Upper lobe of left lung (tissue), 4 donors: Measurements from ENCODE around the gene PPM1G.

ENCODE experiments used
- CTCF ChIP-seq, 6 experiments: fragments of 450-650 bp in 4 of 6; fragments of 200-600 bp in 2 of 6; sonication (generic) in 2 of 6; IDR thresholded peaks; one replicate each; pipeline ENCODE4 v1.5.1; 2016 to 2019; ENCODE audit warnings: antibody characterized with exemption in 6 of 6
- POLR2A ChIP-seq, 4 donors: fragments of 450-650 bp; IDR thresholded peaks; one replicate each; pipeline ENCODE4 v1.5.1; 2016 to 2017; ENCODE audit warnings: antibody characterized with exemption in 4 of 4, mild to moderate bottlenecking in 2 of 4

GRCh38 chr2:27350106-27350693 lies 59.2 kb downstream of the PPM1G start:
- no peak for TF ChIP-seq POLR2A (IDR thresholded peaks at IDR 0.05)
- no peak for TF ChIP-seq CTCF (IDR thresholded peaks at IDR 0.05)
